ENCODE data around the gene TNS1. TPM values are rescaled to one million over a fixed set of nuclear protein-coding genes. Genes with fewer than 3 reads are reported as not detected.

TNS1 gene
- total RNA-seq, 1 experiment from 2014 or later: 4.5 TPM

DNA sequence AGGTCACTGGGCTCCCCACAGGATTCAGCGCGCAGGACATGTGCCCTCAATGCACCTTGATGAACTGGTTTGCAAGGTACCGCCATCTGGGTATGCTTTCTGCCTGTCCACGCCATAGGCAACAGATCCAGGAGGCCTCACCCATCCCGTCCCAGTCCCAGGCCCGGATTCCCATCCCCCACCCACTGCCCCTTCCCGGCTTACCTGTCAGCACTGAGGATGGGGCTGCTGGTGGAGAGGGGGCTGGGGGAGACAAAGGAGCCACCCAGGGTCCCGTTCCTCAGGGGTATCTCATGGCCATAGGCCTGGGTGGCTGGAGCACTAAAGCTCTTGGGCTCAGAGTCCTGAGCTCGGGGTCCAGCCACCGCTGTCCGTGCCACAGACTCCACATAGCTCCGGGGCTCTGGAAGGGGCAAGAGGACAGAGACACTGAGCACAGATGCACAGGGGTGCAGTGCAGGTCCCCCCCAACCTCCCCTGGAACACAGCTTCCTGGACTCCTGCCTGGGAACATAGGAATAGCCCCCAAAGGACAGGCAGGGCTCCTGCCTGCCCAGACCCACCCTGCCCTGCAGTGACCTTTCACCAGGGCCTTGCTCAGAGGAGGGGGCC, 181.2 kb downstream of the TNS1 start (continued):
- no peak for TF ChIP-seq STAT6 (CRISPR knock-in tag; conservative IDR thresholded peaks at IDR 0.05; ENCODE audit: low read depth)
- TF ChIP-seq, protein P1, sequence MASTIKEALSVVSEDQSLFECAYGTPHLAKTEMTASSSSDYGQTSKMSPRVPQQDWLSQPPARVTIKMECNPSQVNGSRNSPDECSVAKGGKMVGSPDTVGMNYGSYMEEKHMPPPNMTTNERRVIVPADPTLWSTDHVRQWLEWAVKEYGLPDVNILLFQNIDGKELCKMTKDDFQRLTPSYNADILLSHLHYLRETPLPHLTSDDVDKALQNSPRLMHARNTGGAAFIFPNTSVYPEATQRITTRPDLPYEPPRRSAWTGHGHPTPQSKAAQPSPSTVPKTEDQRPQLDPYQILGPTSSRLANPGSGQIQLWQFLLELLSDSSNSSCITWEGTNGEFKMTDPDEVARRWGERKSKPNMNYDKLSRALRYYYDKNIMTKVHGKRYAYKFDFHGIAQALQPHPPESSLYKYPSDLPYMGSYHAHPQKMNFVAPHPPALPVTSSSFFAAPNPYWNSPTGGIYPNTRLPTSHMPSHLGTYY (CRISPR knock-in tag; IDR thresholded peaks at IDR 0.05): no peak
- TF ChIP-seq, protein P2, sequence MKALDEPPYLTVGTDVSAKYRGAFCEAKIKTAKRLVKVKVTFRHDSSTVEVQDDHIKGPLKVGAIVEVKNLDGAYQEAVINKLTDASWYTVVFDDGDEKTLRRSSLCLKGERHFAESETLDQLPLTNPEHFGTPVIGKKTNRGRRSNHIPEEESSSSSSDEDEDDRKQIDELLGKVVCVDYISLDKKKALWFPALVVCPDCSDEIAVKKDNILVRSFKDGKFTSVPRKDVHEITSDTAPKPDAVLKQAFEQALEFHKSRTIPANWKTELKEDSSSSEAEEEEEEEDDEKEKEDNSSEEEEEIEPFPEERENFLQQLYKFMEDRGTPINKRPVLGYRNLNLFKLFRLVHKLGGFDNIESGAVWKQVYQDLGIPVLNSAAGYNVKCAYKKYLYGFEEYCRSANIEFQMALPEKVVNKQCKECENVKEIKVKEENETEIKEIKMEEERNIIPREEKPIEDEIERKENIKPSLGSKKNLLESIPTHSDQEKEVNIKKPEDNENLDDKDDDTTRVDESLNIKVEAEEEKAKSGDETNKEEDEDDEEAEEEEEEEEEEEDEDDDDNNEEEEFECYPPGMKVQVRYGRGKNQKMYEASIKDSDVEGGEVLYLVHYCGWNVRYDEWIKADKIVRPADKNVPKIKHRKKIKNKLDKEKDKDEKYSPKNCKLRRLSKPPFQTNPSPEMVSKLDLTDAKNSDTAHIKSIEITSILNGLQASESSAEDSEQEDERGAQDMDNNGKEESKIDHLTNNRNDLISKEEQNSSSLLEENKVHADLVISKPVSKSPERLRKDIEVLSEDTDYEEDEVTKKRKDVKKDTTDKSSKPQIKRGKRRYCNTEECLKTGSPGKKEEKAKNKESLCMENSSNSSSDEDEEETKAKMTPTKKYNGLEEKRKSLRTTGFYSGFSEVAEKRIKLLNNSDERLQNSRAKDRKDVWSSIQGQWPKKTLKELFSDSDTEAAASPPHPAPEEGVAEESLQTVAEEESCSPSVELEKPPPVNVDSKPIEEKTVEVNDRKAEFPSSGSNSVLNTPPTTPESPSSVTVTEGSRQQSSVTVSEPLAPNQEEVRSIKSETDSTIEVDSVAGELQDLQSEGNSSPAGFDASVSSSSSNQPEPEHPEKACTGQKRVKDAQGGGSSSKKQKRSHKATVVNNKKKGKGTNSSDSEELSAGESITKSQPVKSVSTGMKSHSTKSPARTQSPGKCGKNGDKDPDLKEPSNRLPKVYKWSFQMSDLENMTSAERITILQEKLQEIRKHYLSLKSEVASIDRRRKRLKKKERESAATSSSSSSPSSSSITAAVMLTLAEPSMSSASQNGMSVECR (CRISPR knock-in tag; IDR thresholded peaks at IDR 0.05; ENCODE audit: borderline replicate concordance): no peak
- no peak for TF ChIP-seq OVOL2 (CRISPR knock-in tag; IDR thresholded peaks at IDR 0.05; ENCODE audit: borderline replicate concordance)
- no peak for TF ChIP-seq FOXP1 (CRISPR knock-in tag; IDR thresholded peaks at IDR 0.05; ENCODE audit: borderline replicate concordance)

DNA sequence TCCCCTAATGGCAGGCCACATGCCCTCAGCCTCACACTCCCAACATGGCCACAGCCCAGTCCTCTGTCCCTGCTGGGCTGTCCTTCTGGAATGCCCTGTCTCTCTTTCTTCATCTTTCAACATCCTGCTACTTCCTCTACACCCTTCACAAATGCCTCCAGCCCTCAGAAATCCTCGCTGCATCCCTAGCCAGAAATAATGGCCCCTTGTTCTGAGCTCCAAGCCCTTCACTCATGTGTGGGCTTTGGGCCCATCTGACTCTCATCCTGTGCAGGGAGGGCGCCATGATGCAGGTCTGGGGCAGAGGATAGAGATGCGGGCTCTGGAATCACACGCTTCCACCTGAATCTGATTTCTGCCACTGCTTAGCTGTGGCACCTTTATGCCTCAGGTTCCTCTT, 181.9 kb downstream of the TNS1 start:
- DNase-seq (ENCODE audit: low spot score) (no peak), ATAC-seq (no peak)
- H3K4me3 Mint-ChIP-seq: no peak overlapping the region
- no peaks in the 10 kb centered on the region for H3K9me3 Mint-ChIP-seq
- H3K27ac Mint-ChIP-seq: no peak overlapping the region
- H3K4me1 Mint-ChIP-seq: peaks cover 6% of the 10 kb centered on the region
- TF ChIP-seq ATF6 (CRISPR knock-in tag; IDR thresholded peaks at IDR 0.05) (no peak), STAT6 (CRISPR knock-in tag; conservative IDR thresholded peaks at IDR 0.05; ENCODE audit: low read depth) (no peak), CTCF (IDR thresholded peaks at IDR 0.05) (no peak), FOXP4 (CRISPR knock-in tag; IDR thresholded peaks at IDR 0.05) (no peak), ZBTB21 (CRISPR knock-in tag; IDR thresholded peaks at IDR 0.05; ENCODE audit: borderline replicate concordance) (no peak)
- TF ChIP-seq, protein P2 (CRISPR knock-in tag; IDR thresholded peaks at IDR 0.05; ENCODE audit: borderline replicate concordance): no peak
- POLR2A ChIA-PET: no interaction called here
- CTCF ChIA-PET: interaction anchor here (1.0 to 1.2 kb wide), 3 partner anchors 60 to 173 kb away, joined by 3 to 4 read pairs (median 4); no protein-coding TSS in a partner anchor
- H3K27me3 Mint-ChIP-seq (ENCODE audit: low read depth): no peaks in the 10 kb centered on the region
- H3K36me3 Mint-ChIP-seq: no peaks in the 10 kb centered on the region

Measured in WTC11 (cell line).